Keratinocyte (primary cell): Measurements from ENCODE around the gene ERMARD.

ENCODE experiments used
- EZH2 ChIP-seq: IDR thresholded peaks from one replicate; pipeline ENCODE4 v1.6.1; 2012; ENCODE audit warnings: inconsistent platforms, mild to moderate bottlenecking, low read length, moderate library complexity
- TF ChIP-seq, protein P1 (sequence below), 3 experiments: IDR thresholded peaks in 1 of 3; conservative IDR thresholded peaks in 1 of 3; optimal IDR thresholded peaks in 1 of 3; 2 replicates in 2 of 3; 3 replicates in 1 of 3; pipeline versions ENCODE3 to v1.5.1; 2011; ENCODE audit warnings: low read length in 3 of 3, mild to moderate bottlenecking in 3 of 3, moderate library complexity in 2 of 3, control low read depth in 1 of 3, inconsistent platforms in 1 of 3; ENCODE audit not compliant: insufficient read depth in 2 of 3; ENCODE audit errors: extremely low read depth in 1 of 3

DNA sequence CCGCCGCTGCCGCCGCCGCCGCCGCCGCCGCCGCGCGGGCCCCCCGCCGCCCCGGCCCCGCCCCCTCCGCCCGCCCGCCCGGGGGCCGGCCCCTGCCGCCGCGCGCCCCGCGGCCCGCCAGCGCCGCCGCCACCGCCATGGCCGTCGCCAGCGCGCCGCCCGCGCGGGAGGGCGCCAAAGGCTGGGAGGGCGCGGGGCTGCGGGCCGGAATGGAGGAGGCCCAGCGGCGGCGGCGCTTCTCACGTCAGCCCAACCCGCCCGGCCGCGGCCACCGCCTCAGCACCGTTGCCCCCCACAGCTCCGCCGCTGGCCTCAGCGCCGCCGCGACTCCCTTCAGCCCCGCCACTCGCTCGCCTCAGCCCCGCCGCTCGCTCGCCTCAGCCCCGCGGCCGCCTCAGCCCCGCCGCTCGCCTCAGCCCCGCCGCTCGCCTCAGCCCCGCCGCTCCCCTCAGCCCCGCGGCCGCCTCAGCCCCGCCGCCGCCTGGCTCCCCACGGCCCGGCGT, 27.4 kb upstream of the ERMARD start:
- TF ChIP-seq EZH2: no peak
- TF ChIP-seq, protein P1, sequence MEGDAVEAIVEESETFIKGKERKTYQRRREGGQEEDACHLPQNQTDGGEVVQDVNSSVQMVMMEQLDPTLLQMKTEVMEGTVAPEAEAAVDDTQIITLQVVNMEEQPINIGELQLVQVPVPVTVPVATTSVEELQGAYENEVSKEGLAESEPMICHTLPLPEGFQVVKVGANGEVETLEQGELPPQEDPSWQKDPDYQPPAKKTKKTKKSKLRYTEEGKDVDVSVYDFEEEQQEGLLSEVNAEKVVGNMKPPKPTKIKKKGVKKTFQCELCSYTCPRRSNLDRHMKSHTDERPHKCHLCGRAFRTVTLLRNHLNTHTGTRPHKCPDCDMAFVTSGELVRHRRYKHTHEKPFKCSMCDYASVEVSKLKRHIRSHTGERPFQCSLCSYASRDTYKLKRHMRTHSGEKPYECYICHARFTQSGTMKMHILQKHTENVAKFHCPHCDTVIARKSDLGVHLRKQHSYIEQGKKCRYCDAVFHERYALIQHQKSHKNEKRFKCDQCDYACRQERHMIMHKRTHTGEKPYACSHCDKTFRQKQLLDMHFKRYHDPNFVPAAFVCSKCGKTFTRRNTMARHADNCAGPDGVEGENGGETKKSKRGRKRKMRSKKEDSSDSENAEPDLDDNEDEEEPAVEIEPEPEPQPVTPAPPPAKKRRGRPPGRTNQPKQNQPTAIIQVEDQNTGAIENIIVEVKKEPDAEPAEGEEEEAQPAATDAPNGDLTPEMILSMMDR (optimal IDR thresholded peaks at IDR 0.05 in 1 of 3, IDR thresholded peaks at IDR 0.05 in 1 of 3, conservative IDR thresholded peaks at IDR 0.05 in 1 of 3; ENCODE audit: extremely low read depth in 1 of 3, insufficient read depth in 2 of 3, low read length in 3 of 3): no peak
